Neural crest cell (in vitro differentiated cells): ENCODE results near the gene ZBTB12. TPM values are rescaled to one million over a fixed set of nuclear protein-coding genes. Genes with fewer than 3 reads are reported as not detected.

Experiments
- DNase-seq: peaks from one replicate; pipeline ENCODE4 v3.0.0; 2021; ENCODE audit warnings: low read depth, mixed read lengths, low spot score
- H3K27ac Mint-ChIP-seq: one replicate; pipeline ENCODE4 v1.8.0; 2021; ENCODE audit warnings: mild to moderate bottlenecking, mixed read lengths; ENCODE audit not compliant: unreplicated experiment
- H3K27me3 Mint-ChIP-seq: 2 replicates; pipeline ENCODE4 v1.8.0; 2021; ENCODE audit warnings: low read depth, mild to moderate bottlenecking, mixed read lengths
- H3K36me3 Mint-ChIP-seq: 2 replicates; pipeline ENCODE4 v1.8.0; 2021; ENCODE audit warnings: low read depth, mild to moderate bottlenecking, mixed read lengths
- H3K4me1 Mint-ChIP-seq: 2 replicates; pipeline ENCODE4 v1.8.0; 2021; ENCODE audit warnings: mixed read lengths
- H3K4me3 Mint-ChIP-seq: one replicate; pipeline ENCODE4 v1.8.0; 2021; ENCODE audit warnings: mild to moderate bottlenecking, mixed read lengths
- H3K9me3 Mint-ChIP-seq: 2 replicates; pipeline ENCODE4 v1.8.0; 2021; ENCODE audit warnings: mixed read lengths
- CTCF ChIP-seq: fragments of 200-600 bp; sonication (generic); conservative IDR thresholded peaks from 2 replicates; pipeline ENCODE4 v1.5.0; 2021; ENCODE audit warnings: antibody characterized with exemption, mild to moderate bottlenecking
- total RNA-seq: library from RNA; stranded (reverse); gene quantifications from 2 replicates; pipeline ENCODE4 v1.2.1, GENCODE V29; 2021

The ZBTB12 gene
- total RNA-seq, 1 donor from 2014 or later: 60.8 TPM

GRCh38 chr6:31898383-31899011, 3.4 kb downstream of the ZBTB12 start:
- Mint-ChIP-seq H3K36me3 (peaks cover 1% of the 10 kb centered on the region), H3K27ac (peak overlapping the region; percentile 76), H3K27me3 (peaks cover 3% of the 10 kb centered on the region), H3K9me3 (no peaks in the 10 kb centered on the region), H3K4me1 (peaks cover 44% of the 10 kb centered on the region), H3K4me3 (peak overlapping the region; percentile 95)
- DNase-seq: no peak
- TF ChIP-seq CTCF: no peak

- no peak for TF ChIP-seq CTCF
- Mint-ChIP-seq H3K4me1 (peaks cover 40% of the 10 kb centered on the region), H3K4me3 (peak within 1 kb of the TSS; percentile 95), H3K9me3 (no peaks in the 10 kb centered on the region), H3K36me3 (peaks cover 7% of the 10 kb centered on the region), H3K27ac (peak within 1 kb of the TSS; percentile 76), H3K27me3 (peaks cover 3% of the 10 kb centered on the region)
- DNase-seq: peak; percentile 71
Measured at GRCh38 chr6:31897612-31898382, 4.1 kb downstream of the ZBTB12 start, which contains the start of gene EHMT2. TSS of gene EHMT2 (minus strand) at chr6:31897698. CDS start at chr6:31897677, 21 bp downstream.

- TF ChIP-seq CTCF: no peak
- DNase-seq: no peak
Measured at GRCh38 chr6:31896856-31897611, 4.9 kb downstream of the ZBTB12 start.

GRCh38 chr6:31896493-31896855, 5.4 kb downstream of the ZBTB12 start:
- H3K36me3 Mint-ChIP-seq: peaks cover 13% of the 10 kb centered on the region
- TF ChIP-seq CTCF: no peak
- peaks cover 34% of the 10 kb centered on the region for H3K4me1 Mint-ChIP-seq
- peak overlapping the region; percentile 43 for H3K27ac Mint-ChIP-seq
- peak overlapping the region; percentile 91 for H3K4me3 Mint-ChIP-seq
- H3K9me3 Mint-ChIP-seq: no peaks in the 10 kb centered on the region
- H3K27me3 Mint-ChIP-seq: no peaks in the 10 kb centered on the region
- DNase-seq: no peak

More at GRCh38 chr6:31896856-31897611, 4.9 kb downstream of the ZBTB12 start:
- no peak overlapping the region for H3K27ac Mint-ChIP-seq
- peaks cover 34% of the 10 kb centered on the region for H3K4me1 Mint-ChIP-seq
- peak overlapping the region; percentile 91 for H3K4me3 Mint-ChIP-seq
- no peaks in the 10 kb centered on the region for H3K9me3 Mint-ChIP-seq
- peaks cover 11% of the 10 kb centered on the region for H3K36me3 Mint-ChIP-seq
- H3K27me3 Mint-ChIP-seq: no peaks in the 10 kb centered on the region

GRCh38 chr6:31892821-31893220, 9.1 kb downstream of the ZBTB12 start:
- Mint-ChIP-seq H3K4me3 (peak overlapping the region; percentile 58), H3K4me1 (peaks cover 13% of the 10 kb centered on the region), H3K27ac (no peak overlapping the region), H3K9me3 (no peaks in the 10 kb centered on the region), H3K27me3 (no peaks in the 10 kb centered on the region), H3K36me3 (peaks cover 26% of the 10 kb centered on the region)
- DNase-seq: no peak
- no peak for TF ChIP-seq CTCF
